ENCODE data around the gene TCF4.

Gene TCF4

DNA sequence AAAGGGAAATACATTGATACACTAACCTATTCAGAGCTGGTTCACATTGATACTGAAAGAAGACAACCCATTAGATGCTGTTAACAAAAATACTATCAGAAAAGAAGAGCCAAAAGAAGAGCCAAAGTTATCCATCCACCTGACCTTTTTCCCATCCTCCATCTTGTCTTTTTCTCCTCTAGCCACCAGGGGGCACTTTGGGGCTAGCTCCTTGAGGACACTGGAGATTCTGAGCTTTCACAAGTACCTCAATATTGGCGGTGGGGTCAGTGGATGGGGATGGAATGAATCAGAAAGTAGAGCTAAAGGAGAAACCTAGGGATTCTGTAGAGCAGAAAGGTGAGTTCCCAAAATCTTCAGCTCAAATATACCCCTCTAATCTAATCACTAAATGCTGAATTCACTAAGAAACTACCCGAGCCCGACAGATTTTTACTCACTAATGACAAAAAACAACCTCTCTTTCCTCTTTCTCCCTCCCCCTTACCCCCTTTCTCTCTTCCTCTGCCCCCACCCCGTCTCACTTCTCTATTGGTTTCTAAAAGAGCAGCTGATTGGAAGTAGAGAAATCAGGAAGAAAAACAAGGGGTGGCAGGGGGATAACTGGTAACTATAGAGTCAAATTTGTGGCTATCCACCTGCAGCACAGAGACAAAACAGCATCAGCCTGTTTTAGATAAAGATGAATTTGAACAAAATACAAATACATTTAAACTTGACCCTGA, 203.3 kb downstream of the TCF4 start:
- no peak for DNase-seq (ENCODE audit: low spot score)

DNA sequence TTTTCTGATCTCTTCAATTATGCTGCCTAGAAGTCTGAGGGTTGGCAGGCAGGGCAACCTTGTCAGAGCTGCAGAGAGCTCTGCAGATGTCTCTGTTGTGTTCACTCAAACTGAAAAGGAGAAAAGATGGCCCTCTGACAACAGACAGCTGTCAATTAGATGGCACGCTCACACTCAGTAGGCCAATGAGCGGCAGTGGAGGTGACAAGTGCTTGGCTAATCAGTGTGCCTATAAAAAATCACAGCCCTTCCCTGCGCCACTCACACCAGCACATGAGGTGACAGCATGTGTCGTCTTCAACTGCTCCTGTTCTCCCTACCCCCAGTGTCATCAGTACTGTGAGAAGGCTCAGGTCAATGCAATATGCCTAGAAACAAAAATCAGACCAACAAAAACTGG, 203.9 kb downstream of the TCF4 start:
- DNase-seq (ENCODE audit: low spot score): no peak

DNA sequence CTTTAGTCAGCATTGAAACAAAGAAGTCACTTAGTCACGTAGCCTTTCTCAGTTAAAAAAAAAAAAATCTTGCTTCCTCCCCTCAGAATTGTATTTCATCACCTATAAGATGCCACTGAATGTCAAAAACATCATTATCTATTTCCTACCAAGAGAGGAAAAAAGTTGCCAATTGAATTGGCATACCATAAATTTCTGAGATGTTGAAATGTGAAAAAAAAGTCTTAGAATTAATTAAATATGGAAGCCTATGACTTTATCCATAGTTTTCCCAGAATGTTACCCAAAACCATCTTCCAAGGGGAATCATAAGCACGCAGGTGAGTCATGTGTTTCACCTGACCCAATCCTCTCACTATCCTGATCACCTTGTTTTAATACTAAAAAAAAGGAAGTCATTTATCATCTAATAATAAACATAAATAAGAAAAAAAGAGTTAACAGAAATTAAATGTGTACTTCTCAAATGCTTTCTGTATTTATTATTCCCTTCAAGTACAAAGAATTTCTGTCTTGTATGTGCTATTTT, 205.7 kb downstream of the TCF4 start:
- no peak for DNase-seq (ENCODE audit: low spot score)

GRCh38 chr18:55381277-55381676, 206.7 kb downstream of the TCF4 start:
- DNase-seq (ENCODE audit: low spot score): no peak

DNA sequence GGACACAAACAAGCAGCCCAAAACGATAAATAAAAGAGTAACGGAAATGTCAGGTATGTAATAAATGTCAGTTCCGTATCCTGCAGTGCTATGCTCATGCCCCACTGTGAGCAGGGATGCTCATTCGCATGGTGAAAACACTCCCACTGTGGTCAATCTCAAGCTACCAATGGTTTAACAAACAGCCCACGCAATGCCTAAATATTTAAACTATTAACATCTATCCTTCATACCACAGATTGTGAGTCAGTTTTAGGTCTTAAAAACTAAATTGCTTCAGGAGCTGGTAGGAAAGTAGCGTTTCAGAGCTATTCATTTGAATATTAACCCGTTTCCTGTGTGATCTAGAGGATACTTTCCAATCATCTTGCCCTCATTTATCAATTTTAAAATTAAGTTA, 207.4 kb downstream of the TCF4 start:
- no peak for DNase-seq (ENCODE audit: low spot score)

GRCh38 chr18:55376387-55376786, 211.6 kb downstream of the TCF4 start:
- DNase-seq (ENCODE audit: low spot score): no peak

- DNase-seq (ENCODE audit: low spot score): no peak
Observed at GRCh38 chr18:55375930-55376329, 212.1 kb downstream of the TCF4 start.

DNA sequence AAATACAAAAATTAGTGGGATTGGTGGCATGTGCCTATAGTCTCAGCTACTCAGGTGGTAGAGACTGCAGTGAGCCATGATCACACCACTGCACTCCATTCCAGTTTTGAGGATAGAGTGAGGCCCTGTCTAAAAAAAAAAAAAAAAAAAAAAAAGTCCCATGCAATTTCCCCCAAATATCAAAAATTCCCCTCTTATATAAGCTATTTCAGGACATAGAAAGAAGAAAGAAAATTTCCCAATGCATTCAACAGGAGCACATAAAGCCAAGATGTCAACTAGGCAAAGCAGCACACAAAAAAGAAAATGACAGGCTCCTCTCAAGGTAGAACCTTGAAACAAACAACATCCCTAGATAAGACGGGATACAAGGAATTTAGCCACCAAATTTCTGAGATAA, 213.3 kb downstream of the TCF4 start:
- DNase-seq (ENCODE audit: low spot score): no peak

GRCh38 chr18:55372209-55372608, 215.8 kb downstream of the TCF4 start:
- no peak for DNase-seq (ENCODE audit: low spot score)

GRCh38 chr18:55370936-55371335, 217.1 kb downstream of the TCF4 start:
- DNase-seq (ENCODE audit: low spot score): no peak

GRCh38 chr18:55369346-55369745, 218.6 kb downstream of the TCF4 start:
- DNase-seq (ENCODE audit: low spot score): no peak

GRCh38 chr18:55365342-55365741, 222.7 kb downstream of the TCF4 start:
- no peak for DNase-seq (ENCODE audit: low spot score)

GRCh38 chr18:55362303-55362702, 225.7 kb downstream of the TCF4 start:
- no peak for DNase-seq (ENCODE audit: low spot score)

DNA sequence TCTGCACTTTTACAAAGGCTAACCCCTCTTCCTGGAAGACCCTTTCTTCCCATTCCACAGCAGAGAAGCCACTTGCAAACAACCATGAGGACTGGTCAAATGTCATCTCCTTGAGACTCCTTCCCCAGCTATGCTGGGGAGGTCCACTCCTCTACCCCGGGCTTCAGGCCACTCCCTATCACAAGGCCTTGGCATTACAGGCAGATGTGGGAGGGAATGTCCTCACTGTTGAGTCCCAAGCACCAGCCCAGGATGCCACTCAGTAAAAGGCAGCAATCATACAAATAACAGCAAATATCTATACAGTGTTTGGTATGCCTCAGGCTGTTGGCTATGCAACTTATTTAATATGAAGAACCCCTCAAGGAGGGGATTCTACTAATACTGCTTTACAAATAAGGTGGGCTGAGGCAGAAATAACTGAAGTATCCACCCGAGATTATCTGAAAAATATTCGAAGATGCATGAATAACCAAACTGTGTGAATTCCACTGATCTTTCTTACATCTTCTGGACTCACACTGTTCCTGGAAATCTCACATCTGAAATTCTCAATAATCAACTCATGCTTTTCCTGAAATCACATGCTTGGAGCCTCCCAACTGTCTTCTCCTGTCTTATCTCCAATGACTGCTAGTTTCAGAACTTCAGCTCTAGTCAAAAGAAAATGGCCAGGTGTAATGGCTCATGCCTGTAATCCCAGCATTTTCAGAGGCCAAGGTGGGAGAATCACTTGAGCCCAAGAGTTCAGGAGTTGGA, 226.3 kb downstream of the TCF4 start:
- no peak for DNase-seq (ENCODE audit: low spot score)

DNA sequence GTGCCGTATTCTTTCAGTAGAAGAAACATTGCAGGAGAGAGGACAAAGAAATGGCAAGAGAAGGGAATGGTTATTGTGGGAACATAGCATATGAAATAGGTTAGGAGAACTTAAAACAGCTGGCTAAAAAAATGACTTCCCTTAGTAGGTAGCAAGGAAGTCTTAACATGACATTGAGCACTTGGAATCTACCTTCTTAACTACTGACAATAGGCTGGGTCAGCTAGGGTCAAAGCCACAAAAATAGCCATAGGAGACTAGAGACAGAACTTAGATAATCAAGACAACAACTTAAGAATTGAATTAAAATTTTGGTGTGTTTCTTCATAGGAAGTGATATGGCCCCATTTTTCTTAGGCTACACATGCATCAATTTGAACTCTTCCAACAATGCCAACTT, 227.9 kb downstream of the TCF4 start:
- DNase-seq (ENCODE audit: low spot score): no peak

DNA sequence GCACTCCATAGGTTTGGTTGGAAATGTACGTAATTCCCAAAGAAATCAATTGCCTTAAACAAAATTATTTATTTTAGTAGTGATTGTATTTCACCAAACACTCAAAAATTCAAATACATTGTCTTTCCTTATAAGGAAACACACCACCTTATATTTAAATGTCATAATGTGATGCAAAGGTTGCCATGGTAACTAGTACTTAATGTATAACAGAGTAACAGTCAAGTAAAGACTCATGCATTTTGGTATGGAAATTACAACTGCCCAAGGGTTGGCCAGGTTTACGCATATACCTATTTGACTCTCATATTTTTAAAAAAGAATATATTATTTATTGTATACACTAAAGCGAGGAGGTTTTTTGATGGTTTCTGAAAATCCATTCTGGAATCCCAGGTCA, 231.2 kb downstream of the TCF4 start:
- no peak for DNase-seq (ENCODE audit: low spot score)

DNA sequence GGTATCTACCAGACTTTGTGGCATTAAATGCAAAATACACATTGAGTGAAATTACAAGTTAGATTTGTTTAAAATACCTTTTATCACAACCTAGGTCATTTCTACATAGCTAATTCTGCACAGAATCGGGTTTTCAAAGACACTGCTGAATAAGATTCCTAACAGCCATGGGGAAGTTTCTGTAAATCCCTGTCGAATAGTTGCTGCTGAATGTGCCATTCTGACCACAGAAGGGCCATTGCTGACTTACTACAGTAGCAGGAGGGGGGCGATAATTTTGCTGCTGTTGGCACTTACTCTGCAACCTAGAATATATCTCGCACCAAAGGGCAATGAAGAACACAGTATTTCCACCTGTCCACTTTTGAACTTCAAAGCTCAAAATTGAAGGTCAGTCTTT, 232.8 kb downstream of the TCF4 start:
- DNase-seq (ENCODE audit: low spot score): no peak

GRCh38 chr18:55354795-55355194, 233.2 kb downstream of the TCF4 start:
- no peak for DNase-seq (ENCODE audit: low spot score)

- DNase-seq (ENCODE audit: low spot score): no peak
Observed at GRCh38 chr18:55353806-55354205, 234.2 kb downstream of the TCF4 start.

DNA sequence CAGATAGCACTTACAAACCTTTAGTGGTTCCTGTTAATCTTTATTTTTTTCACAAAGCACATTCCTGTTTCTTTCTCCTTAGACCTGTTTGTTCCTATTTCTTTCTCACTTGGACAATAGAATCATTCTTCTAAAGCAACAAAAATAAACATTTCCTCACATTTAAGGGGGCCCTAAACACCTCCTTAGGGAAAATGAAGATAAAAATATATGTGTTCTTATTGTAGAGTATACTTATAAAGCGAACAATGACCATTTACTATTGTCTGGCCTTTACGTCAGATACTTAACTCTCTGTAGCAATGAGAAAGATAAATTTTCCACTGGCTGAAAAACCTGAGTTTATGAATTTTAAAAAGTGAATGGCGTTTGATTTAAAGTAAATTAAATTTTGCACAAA, 234.6 kb downstream of the TCF4 start:
- no peak for DNase-seq (ENCODE audit: low spot score)

GRCh38 chr18:55351980-55352714, 235.8 kb downstream of the TCF4 start:
- no peak for DNase-seq (ENCODE audit: low spot score)

GRCh38 chr18:55351241-55351691, 236.7 kb downstream of the TCF4 start:
- DNase-seq (ENCODE audit: low spot score): no peak

GRCh38 chr18:55349685-55350084, 238.3 kb downstream of the TCF4 start:
- DNase-seq (ENCODE audit: low spot score): no peak
